ENCODE measurements around the gene CIB4.
"Not testable (repeated sequence)": the region's sequence is repeated elsewhere in the genome, so short reads cannot be mapped to it uniquely, and the experiment has no call there.

The CIB4 gene

GRCh38 chr2:26666671-26667070 lies 25.5 kb upstream of the CIB4 start:
- no peak for DNase-seq (ENCODE audit: low read depth in 2 of 2)

DNA sequence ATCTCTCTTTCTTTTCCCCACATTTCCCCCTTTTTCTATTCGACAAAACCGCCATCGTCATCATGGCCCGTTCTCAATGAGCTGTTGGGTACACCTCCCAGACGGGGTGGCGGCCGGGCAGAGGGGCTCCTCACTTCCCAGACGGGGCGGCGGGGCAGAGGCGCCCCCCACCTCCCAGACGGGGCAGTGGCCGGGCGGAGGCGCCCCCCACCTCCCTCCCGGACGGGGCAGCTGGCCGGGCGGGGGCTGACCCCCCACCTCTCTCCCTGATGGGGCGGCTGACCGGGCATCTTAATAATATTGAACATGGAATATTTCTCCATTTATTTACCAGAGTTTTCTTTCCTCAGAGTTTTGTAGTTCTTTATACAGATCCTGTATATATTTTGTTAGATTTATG lies 24.1 kb upstream of the CIB4 start:
- not testable (repeated sequence) for DNase-seq (ENCODE audit: low read depth in 2 of 2)

- no peak for DNase-seq (ENCODE audit: low read depth in 2 of 2)
Observed at GRCh38 chr2:26660363-26660962, 19.3 kb upstream of the CIB4 start.

DNA sequence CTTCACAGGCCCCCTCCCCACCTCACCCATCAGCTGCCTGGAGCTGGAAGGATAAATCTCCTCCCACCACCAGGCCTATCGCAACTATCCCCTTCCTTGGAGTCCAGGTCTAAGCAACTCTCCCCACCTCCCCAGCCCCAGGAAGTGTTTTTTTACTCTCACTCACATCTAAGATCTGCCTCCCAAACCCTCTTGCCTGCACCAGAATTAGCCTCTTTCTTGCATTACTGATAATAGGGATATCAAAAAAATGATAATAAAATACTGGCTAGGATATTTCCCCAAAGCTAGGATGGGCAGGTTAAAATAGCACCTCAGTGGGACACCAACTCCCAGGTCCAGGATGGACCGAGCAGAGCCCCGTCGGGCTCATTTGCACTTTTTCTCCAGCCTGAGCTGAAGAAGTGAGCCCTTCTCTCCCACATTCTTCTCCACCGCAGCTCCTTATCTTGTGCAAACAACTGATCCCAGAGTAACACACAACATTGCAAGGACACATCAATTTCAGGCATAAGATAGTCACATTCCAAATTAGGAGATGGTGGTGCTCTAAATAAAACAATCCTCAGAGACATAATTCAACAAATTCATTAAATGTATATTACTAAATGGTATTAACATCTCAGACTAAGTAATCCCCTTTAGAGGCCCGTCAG lies 17.7 kb upstream of the CIB4 start:
- DNase-seq (ENCODE audit: low read depth in 2 of 2), result no peak

DNA sequence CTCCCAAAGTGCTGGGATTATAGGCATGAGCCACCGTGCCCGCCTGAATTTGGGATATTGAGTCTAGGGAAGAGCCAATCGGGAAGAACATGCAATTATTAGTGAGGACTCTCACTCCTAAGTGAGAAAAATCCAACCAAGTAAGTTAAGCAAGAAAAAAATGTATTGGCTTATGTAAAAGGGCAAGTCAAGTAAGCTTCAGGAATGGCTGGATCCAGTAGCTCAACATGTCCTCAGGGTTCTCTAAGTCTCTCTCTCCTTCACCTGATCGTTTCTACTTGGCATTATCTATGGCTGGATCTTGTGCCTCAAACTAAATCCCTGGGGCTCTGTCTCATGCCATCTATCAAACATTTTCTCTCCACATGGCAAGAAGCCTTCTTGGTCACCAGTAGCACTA lies 16.1 kb upstream of the CIB4 start:
- DNase-seq (ENCODE audit: low read depth in 2 of 2), result no peak

- DNase-seq (ENCODE audit: low read depth in 2 of 2), result no peak
Observed at GRCh38 chr2:26655611-26656195, 14.5 kb upstream of the CIB4 start.

GRCh38 chr2:26655120-26655519 lies 14.0 kb upstream of the CIB4 start:
- not testable (repeated sequence) for DNase-seq (ENCODE audit: low read depth in 2 of 2)

DNA sequence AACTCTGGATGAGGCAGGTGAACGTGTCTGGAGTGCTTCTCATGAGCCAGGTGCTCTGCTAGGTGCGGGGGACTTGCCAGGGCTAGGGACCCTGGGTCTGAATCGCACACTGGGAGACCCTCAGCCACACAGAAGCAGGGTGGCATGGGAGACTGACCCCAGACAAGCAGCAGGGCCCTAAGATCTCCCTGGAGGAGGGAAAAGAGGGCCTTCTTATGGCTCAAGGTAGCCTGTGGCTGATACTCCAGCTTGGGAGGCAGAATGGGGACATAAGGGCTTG lies 12.8 kb upstream of the CIB4 start:
- DNase-seq (ENCODE audit: low read depth in 2 of 2), result no peak

GRCh38 chr2:26653207-26654060 lies 12.3 kb upstream of the CIB4 start:
- no peak for DNase-seq (ENCODE audit: low read depth in 2 of 2)

DNA sequence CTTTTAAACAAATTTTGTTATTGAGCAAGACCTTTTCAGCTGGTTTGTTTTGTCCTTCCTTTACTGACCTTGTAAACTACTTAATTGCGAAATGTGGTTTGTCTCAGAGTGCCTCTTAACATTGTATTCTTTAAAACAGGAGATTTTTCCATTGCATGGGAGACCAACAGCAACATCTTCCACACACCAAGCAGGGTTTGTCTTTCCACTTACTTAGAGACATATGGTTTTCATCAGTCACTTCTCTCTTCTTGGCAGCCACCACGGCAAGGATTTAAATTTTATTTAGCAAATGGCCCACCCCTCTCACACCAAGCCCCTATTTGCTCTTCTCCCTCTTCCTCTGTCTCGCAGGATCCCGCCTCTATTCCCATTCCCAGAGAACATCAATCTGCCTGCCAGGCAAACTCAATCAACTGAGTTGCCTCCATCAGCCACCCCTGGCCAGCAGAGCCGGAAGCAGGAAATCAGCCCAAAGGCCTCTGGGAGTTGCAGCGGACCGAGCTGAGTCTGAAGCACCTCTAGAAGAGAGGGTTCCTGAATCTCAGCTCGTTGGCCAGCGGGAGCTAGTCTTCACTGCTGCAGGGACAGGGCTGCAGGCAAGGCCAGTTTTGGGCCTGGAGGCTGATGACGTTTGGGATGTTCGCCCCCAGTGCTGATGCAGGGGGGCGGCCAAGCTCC lies 11.3 kb upstream of the CIB4 start:
- DNase-seq (ENCODE audit: low read depth in 2 of 2), result no peak

- no peak for DNase-seq (ENCODE audit: low read depth in 2 of 2)
Observed at GRCh38 chr2:26651799-26652198, 10.6 kb upstream of the CIB4 start.

GRCh38 chr2:26651470-26651771 lies 10.3 kb upstream of the CIB4 start:
- no peak for DNase-seq (ENCODE audit: low read depth in 2 of 2)

DNA sequence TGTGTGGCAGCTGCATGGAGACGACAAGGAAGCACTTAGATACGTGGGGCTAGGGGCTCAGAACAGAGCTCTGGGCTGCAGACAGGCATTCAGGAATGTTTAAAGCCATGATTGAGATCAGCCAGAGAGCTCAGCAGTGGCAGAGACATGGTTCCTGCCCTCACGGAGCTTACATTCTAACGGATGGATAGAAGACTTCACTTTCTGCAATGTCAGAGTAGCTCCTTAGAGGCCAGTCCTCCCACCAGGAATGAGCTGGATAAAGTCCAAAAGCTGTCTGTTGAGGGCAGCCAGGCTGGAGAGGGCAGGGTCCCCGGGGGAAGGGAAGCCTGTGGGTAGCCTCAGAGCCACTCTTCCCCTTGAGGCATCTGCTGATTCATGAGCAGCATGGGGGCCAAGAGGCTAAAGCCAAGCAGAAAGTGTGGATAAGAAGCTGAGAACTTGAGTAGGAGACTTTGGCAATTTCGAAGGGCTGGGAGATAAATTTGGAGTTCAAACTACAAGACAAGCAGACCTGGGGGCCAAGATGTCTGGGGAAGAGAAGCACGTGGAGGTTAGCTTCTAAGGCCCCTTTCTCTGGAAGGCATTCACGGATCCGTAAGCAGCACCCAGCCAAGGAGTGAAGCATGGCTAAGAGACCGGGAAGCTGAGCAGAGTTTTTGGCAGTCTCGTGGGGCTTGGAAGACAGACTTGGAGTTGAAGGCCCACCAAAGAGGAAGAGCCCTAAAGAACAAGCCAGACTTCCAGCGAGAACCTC lies 9.7 kb upstream of the CIB4 start:
- DNase-seq (ENCODE audit: low read depth in 2 of 2), result no peak

GRCh38 chr2:26649992-26650712 lies 9.0 kb upstream of the CIB4 start:
- no peak for DNase-seq (ENCODE audit: low read depth in 2 of 2)

DNA sequence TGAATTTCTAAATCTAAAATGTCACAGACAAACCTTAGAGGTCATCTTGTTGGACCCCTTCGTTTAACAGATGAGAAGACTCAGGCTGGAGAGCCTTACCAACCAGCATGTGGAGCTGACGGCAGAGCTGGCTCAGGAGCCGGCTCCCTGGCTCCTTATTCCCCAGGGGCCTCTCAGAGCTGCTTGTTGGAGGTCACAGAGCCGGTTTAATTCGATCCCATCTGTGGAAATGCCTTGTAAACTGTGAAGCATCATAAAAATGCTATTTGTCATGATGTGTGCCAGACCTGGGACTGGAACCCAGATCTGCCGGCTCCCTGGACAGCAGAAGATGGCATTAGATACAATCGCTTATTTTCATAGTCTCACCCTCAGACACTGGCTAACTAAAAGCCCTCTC lies 8.2 kb upstream of the CIB4 start:
- DNase-seq (ENCODE audit: low read depth in 2 of 2), result no peak

DNA sequence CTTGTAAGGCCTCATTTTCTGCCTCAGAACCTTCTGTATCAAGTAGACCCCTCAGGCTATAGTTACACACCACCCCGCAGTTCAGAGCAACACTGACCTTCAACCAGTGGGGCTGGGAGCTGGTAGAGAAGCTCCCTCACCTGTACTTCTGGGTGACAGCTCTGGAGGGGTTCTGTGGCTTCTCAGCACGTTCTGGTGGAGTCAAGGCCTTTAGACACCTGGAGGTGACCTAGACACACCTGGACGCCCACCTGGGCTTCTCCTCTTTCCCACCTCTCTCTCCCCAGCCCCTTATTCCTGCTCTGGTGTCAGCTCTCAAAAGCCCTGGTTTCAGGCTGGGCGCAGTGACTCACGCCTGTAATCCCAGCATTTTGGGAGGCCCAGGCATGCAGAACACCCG lies 7.3 kb upstream of the CIB4 start:
- DNase-seq (ENCODE audit: low read depth in 2 of 2), result no peak

- no peak for DNase-seq (ENCODE audit: low read depth in 2 of 2)
Observed at GRCh38 chr2:26647981-26648380, 6.8 kb upstream of the CIB4 start.

DNA sequence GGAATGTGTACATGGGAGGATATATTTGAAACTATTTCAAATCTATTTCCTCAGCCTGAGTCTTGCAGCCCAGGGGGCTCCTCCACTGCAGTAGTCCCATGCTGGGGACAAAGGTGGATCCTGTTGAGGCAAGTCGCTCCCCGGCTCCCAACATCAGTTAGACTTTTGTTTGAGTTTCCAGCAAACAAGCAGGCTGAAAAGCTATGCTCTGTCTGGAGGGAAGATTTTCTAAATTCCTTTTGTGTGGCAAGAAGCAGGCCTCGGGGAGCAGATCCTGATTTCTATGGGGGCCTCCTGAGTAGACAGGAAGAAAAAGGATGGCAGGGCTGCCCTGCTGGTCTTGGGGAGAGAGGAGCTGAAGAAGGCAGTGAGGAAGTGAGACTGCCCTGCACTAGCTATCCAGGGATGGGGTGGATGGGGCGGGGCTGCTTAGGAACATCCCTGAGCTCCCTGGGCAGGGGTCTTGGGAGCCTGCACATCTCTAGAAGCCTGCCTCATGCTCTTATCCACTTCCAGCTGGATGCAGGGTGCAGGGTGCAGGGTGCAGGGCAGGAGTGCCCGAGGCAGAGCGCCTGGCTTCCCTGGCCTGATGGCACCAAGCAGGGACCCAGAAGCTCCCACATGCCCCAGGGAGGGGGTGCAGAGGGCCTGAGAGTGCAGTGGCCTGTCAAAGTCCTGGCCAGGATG lies 6.0 kb upstream of the CIB4 start:
- no peak for DNase-seq (ENCODE audit: low read depth in 2 of 2)

DNA sequence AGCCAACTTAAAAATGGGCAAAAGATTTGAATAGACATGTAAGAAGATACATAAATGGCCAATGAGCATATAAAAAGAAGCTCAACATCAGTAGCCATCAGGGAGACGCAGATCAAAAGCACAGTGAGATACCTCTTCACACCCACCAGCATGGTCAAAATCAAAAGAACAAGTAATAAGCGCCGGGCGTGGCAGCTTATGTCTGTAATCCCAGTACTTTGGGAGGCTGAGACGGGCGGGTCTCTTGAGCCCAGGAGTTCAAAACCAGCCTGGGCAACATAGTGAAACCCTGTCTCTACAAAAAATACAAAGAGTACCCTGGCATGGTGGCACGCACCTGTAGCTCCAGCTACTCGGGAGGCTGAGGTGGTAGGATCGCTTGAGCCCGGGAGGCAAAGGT lies 4.6 kb upstream of the CIB4 start:
- no peak for DNase-seq (ENCODE audit: low read depth in 2 of 2)

- DNase-seq (ENCODE audit: low read depth in 2 of 2), result no peak
Observed at GRCh38 chr2:26644188-26644835, 3.1 kb upstream of the CIB4 start.

Measured in stimulated activated CD8-positive, alpha-beta memory T cell treated with anti-CD3 and anti-CD28 coated beads, Interleukin-15, amount 100 ng/mL, for 48 hours (primary cell).